OCI-LY7 (cell line): ENCODE results near the gene PHKA2.

Experiments used
- EZH2phosphoT487 ChIP-seq: fragments of 200-600 bp; sonication (generic); IDR thresholded peaks from 2 replicates; pipeline ENCODE4 v1.6.1; 2018; ENCODE audit warnings: low read depth, borderline replicate concordance, mild to moderate bottlenecking, mixed run types, antibody characterized with exemption, low read length, moderate library complexity, mixed read lengths
- TF ChIP-seq, protein P1 (sequence below): fragments of 200-600 bp; sonication (generic); conservative IDR thresholded peaks from 2 replicates; pipeline ENCODE4 v1.5.1; 2014; ENCODE audit warnings: mild to moderate bottlenecking, antibody characterized with exemption, low read length, moderate library complexity, mixed read lengths

DNA sequence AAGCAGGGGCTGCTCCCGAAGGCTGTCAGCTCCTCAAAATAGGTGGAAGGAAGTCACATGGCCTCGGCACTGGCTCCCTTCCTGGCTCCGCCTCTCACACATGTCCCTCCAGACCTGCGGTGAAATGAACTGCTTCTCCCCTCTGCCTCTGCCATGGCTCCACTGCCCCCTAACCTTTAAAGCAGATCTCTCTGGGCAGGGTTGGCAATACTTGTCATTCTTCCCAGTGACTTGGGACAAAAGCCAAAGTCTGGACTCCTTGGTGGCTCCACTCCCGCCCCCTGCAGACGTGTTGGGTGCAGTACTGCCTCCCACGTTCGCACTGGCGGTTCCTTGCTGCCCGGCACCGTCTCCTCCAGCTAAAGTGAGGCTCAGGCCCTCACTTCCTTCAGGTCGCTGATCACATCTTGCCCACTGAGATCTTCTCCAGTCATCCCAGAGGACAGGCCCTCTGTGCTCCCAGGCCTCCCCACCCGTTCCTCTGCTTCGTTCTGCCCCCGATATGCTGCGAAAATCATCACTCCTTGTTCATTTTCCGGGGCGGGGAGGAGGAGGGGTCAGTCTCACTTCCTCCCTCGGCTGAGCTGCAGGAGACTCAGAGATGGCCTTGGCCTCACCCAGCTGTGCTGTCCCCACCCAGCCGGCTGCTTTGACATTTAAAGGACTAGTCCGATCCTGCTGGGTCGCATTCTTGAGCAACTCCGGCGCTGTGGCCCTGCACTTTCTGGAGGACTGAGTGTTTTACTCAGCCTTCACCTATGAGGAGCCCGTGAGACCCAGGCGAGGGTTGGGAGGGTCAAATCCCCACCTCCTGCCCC is 97.4 kb downstream of the PHKA2 start:
- TF ChIP-seq, protein P1, sequence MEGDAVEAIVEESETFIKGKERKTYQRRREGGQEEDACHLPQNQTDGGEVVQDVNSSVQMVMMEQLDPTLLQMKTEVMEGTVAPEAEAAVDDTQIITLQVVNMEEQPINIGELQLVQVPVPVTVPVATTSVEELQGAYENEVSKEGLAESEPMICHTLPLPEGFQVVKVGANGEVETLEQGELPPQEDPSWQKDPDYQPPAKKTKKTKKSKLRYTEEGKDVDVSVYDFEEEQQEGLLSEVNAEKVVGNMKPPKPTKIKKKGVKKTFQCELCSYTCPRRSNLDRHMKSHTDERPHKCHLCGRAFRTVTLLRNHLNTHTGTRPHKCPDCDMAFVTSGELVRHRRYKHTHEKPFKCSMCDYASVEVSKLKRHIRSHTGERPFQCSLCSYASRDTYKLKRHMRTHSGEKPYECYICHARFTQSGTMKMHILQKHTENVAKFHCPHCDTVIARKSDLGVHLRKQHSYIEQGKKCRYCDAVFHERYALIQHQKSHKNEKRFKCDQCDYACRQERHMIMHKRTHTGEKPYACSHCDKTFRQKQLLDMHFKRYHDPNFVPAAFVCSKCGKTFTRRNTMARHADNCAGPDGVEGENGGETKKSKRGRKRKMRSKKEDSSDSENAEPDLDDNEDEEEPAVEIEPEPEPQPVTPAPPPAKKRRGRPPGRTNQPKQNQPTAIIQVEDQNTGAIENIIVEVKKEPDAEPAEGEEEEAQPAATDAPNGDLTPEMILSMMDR = peak; percentile 44; the same call in 1 of the 2 replicates
- TF ChIP-seq EZH2phosphoT487 = no peak
